Measurements from ENCODE around the gene SLC25A41.

Gene SLC25A41

GRCh38 chr19:6475321-6476108 lies 42.0 kb upstream of the SLC25A41 start:
- no peaks in the 10 kb centered on the region for H3K79me2 ChIP-seq (ENCODE audit: insufficient read depth, low read length)
- no peaks in the 10 kb centered on the region for H4K20me1 ChIP-seq (ENCODE audit: insufficient read depth, low read length)
- H3K9me2 ChIP-seq (ENCODE audit: low read depth, low read length): no peaks in the 10 kb centered on the region
- no peak overlapping the region for H3K9ac ChIP-seq (ENCODE audit: low read length)
- no peak overlapping the region for H3K27ac ChIP-seq (ENCODE audit: low read depth, low read length, poor library complexity, severe bottlenecking)
- H3K27me3 ChIP-seq (ENCODE audit: insufficient read depth, low read length): no peaks in the 10 kb centered on the region
- no peak overlapping the region for H3K4me3 ChIP-seq (ENCODE audit: low read depth, low read length, poor library complexity, severe bottlenecking)
- H3K4me1 ChIP-seq (ENCODE audit: insufficient read depth, low read length, severe bottlenecking): peaks cover 3% of the 10 kb centered on the region
- no peaks in the 10 kb centered on the region for H3F3A ChIP-seq (ENCODE audit: insufficient read depth, low read length)
- no peak overlapping the region for H2AFZ ChIP-seq (ENCODE audit: low read length)
- H3K9me3 ChIP-seq (ENCODE audit: low read length): no peaks in the 10 kb centered on the region
- TF ChIP-seq CTCF (IDR thresholded peaks at IDR 0.05; ENCODE audit: low read length) (no peak), EZH2 (IDR thresholded peaks at IDR 0.05; ENCODE audit: borderline replicate concordance, low read length) (no peak)
- no peak overlapping the region for H3K4me2 ChIP-seq (ENCODE audit: low read length)
- peaks cover 36% of the 10 kb centered on the region for H3K36me3 ChIP-seq (ENCODE audit: insufficient read depth, low read length)

GRCh38 chr19:6473647-6474046 lies 40.1 kb upstream of the SLC25A41 start:
- no peaks in the 10 kb centered on the region for H3F3A ChIP-seq (ENCODE audit: insufficient read depth, low read length)
- no peaks in the 10 kb centered on the region for H3K9me2 ChIP-seq (ENCODE audit: low read depth, low read length)
- H4K20me1 ChIP-seq (ENCODE audit: insufficient read depth, low read length): no peaks in the 10 kb centered on the region
- no peak overlapping the region for H3K4me2 ChIP-seq (ENCODE audit: low read length)
- H3K4me1 ChIP-seq (ENCODE audit: insufficient read depth, low read length, severe bottlenecking): no peaks in the 10 kb centered on the region
- H3K9me3 ChIP-seq (ENCODE audit: low read length): no peaks in the 10 kb centered on the region
- no peak overlapping the region for H3K9ac ChIP-seq (ENCODE audit: low read length)
- H3K79me2 ChIP-seq (ENCODE audit: insufficient read depth, low read length): no peaks in the 10 kb centered on the region
- TF ChIP-seq CTCF (IDR thresholded peaks at IDR 0.05; ENCODE audit: low read length) (no peak), EZH2 (IDR thresholded peaks at IDR 0.05; ENCODE audit: borderline replicate concordance, low read length) (no peak)
- H3K4me3 ChIP-seq (ENCODE audit: low read depth, low read length, poor library complexity, severe bottlenecking): no peak overlapping the region
- no peak overlapping the region for H2AFZ ChIP-seq (ENCODE audit: low read length)
- no peaks in the 10 kb centered on the region for H3K27me3 ChIP-seq (ENCODE audit: insufficient read depth, low read length)
- peaks cover 29% of the 10 kb centered on the region for H3K36me3 ChIP-seq (ENCODE audit: insufficient read depth, low read length)
- no peak overlapping the region for H3K27ac ChIP-seq (ENCODE audit: low read depth, low read length, poor library complexity, severe bottlenecking)

- TF ChIP-seq EZH2 (IDR thresholded peaks at IDR 0.05; ENCODE audit: borderline replicate concordance, low read length) (no peak), CTCF (IDR thresholded peaks at IDR 0.05; ENCODE audit: low read length) (no peak)
- H3K27me3 ChIP-seq (ENCODE audit: insufficient read depth, low read length): no peaks in the 10 kb centered on the region
- no peaks in the 10 kb centered on the region for H3K4me1 ChIP-seq (ENCODE audit: insufficient read depth, low read length, severe bottlenecking)
- H3F3A ChIP-seq (ENCODE audit: insufficient read depth, low read length): no peaks in the 10 kb centered on the region
- no peak overlapping the region for H3K9ac ChIP-seq (ENCODE audit: low read length)
- no peak overlapping the region for H3K4me2 ChIP-seq (ENCODE audit: low read length)
- no peak overlapping the region for H2AFZ ChIP-seq (ENCODE audit: low read length)
- H3K9me3 ChIP-seq (ENCODE audit: low read length): no peaks in the 10 kb centered on the region
- no peaks in the 10 kb centered on the region for H4K20me1 ChIP-seq (ENCODE audit: insufficient read depth, low read length)
- H3K79me2 ChIP-seq (ENCODE audit: insufficient read depth, low read length): no peaks in the 10 kb centered on the region
- no peak overlapping the region for H3K27ac ChIP-seq (ENCODE audit: low read depth, low read length, poor library complexity, severe bottlenecking)
- H3K36me3 ChIP-seq (ENCODE audit: insufficient read depth, low read length): peaks cover 29% of the 10 kb centered on the region
- H3K9me2 ChIP-seq (ENCODE audit: low read depth, low read length): no peaks in the 10 kb centered on the region
- H3K4me3 ChIP-seq (ENCODE audit: low read depth, low read length, poor library complexity, severe bottlenecking): no peak overlapping the region
Measured at GRCh38 chr19:6472713-6473112, 39.1 kb upstream of the SLC25A41 start.
